HEK293 (cell line): ENCODE results near the gene RTKN.

Experiments used
- CTCF ChIA-PET: fragments of 350-600 bp; formaldehyde crosslinking; extraction: SDS; loops from one replicate; lab custom pipeline; 2021; ENCODE audit warnings: antibody characterized with exemption; lab: Yijun Ruan, JAX
- POLR2A ChIA-PET: fragments of 300-600 bp; formaldehyde crosslinking; extraction: SDS; loops from one replicate; lab custom pipeline; 2020; ENCODE audit warnings: antibody characterized with exemption, inconsistent platforms; lab: Yijun Ruan, JAX
- H3K27ac ChIP-seq: fragments of 200-500 bp; sonication (Bioruptor generic); 2 replicates; pipeline ENCODE4 v1.5.1; 2014; ENCODE audit warnings: low read depth, low read length, control low read depth, inconsistent platforms; ENCODE audit errors: extremely low read depth
- H3K36me3 ChIP-seq, 2 experiments: fragments of 200-500 bp in 1 of 2; sonication (Bioruptor generic) in 1 of 2; 1 replicate in 1 of 2; 2 replicates in 1 of 2; pipeline ENCODE4 v1.5.1; 2014 to 2017; ENCODE audit warnings: inconsistent platforms in 2 of 2, low read length in 2 of 2; ENCODE audit not compliant: control insufficient read depth in 2 of 2, insufficient read depth in 1 of 2
- H3K4me1 ChIP-seq: fragments of 200-500 bp; sonication (Bioruptor generic); 2 replicates; pipeline ENCODE4 v1.5.1; 2014; ENCODE audit warnings: mild to moderate bottlenecking, low read length, inconsistent platforms; ENCODE audit not compliant: control insufficient read depth, insufficient read depth
- H3K4me3 ChIP-seq: 2 replicates; pipeline ENCODE4 v1.5.1; 2011; ENCODE audit warnings: low read depth, mild to moderate bottlenecking, control low read depth, low read length, moderate library complexity
- H3K9me3 ChIP-seq: fragments of 200-500 bp; sonication (Bioruptor generic); 2 replicates; pipeline ENCODE4 v1.5.1; 2014; ENCODE audit warnings: low read depth, low read length, inconsistent platforms; ENCODE audit not compliant: control insufficient read depth, insufficient read depth
- GLI2 ChIP-seq: fragments of 450-650 bp; formaldehyde crosslinking; IDR thresholded peaks from 2 replicates; pipeline ENCODE4; 2017; ENCODE audit warnings: missing biosample characterization, missing genetic modification characterization, low read depth, borderline replicate concordance
- GLIS1 ChIP-seq: fragments of 450-650 bp; formaldehyde crosslinking; IDR thresholded peaks from 2 replicates; pipeline ENCODE4 v1.5.1; 2016; ENCODE audit warnings: missing biosample characterization, missing genetic modification characterization
- HOXC10 ChIP-seq: sonication (generic); formaldehyde crosslinking; IDR thresholded peaks from 2 replicates; pipeline ENCODE4 v1.8.1; 2023; ENCODE audit warnings: mild to moderate bottlenecking, missing genetic modification reagents
- KLF7 ChIP-seq: fragments of 450-650 bp; formaldehyde crosslinking; IDR thresholded peaks from 2 replicates; pipeline ENCODE4 v1.5.1; 2016; ENCODE audit warnings: missing biosample characterization, missing genetic modification characterization, borderline replicate concordance
- SP3 ChIP-seq: fragments of 450-650 bp; formaldehyde crosslinking; IDR thresholded peaks from 2 replicates; pipeline ENCODE4 v1.5.1; 2016; ENCODE audit warnings: missing biosample characterization, missing genetic modification characterization
- YY1 ChIP-seq: fragments of 450-650 bp; formaldehyde crosslinking; IDR thresholded peaks from 2 replicates; pipeline ENCODE4 v1.5.1; 2018; ENCODE audit warnings: missing biosample characterization, missing genetic modification characterization
- ZBTB11 ChIP-seq: fragments of 450-650 bp; formaldehyde crosslinking; conservative IDR thresholded peaks from 2 replicates; pipeline ENCODE4 v1.5.1; 2016; ENCODE audit warnings: low read depth, missing biosample characterization, missing genetic modification characterization
- ZNF214 ChIP-seq: fragments of 450-650 bp; formaldehyde crosslinking; IDR thresholded peaks from 2 replicates; pipeline ENCODE4 v1.5.1; 2017; ENCODE audit warnings: missing biosample characterization, mild to moderate bottlenecking, missing genetic modification characterization, borderline replicate concordance
- ZNF23 ChIP-seq: fragments of 450-650 bp; formaldehyde crosslinking; IDR thresholded peaks from 2 replicates; pipeline ENCODE4 v1.5.1; 2016; ENCODE audit warnings: missing biosample characterization, missing genetic modification characterization, borderline replicate concordance
- ZNF324 ChIP-seq: fragments of 450-650 bp; formaldehyde crosslinking; IDR thresholded peaks from 2 replicates; pipeline ENCODE4 v1.5.1; 2016; ENCODE audit warnings: missing biosample characterization, missing genetic modification characterization
- ZNF423 ChIP-seq: fragments of 450-650 bp; formaldehyde crosslinking; IDR thresholded peaks from 2 replicates; pipeline ENCODE4 v1.5.1; 2016; ENCODE audit warnings: missing biosample characterization, missing genetic modification characterization
- ZNF501 ChIP-seq: fragments of 450-650 bp; formaldehyde crosslinking; IDR thresholded peaks from 2 replicates; pipeline ENCODE4 v1.5.1; 2016; ENCODE audit warnings: missing biosample characterization, missing genetic modification characterization
- ZNF548 ChIP-seq: fragments of 450-650 bp; formaldehyde crosslinking; IDR thresholded peaks from 2 replicates; pipeline ENCODE4 v1.5.1; 2016; ENCODE audit warnings: missing biosample characterization, missing genetic modification characterization
- ZNF571 ChIP-seq: fragments of 450-650 bp; formaldehyde crosslinking; IDR thresholded peaks from 2 replicates; pipeline ENCODE4 v1.5.0; 2017; ENCODE audit warnings: missing biosample characterization, missing genetic modification characterization
- ZNF621 ChIP-seq: fragments of 450-650 bp; formaldehyde crosslinking; IDR thresholded peaks from 2 replicates; pipeline ENCODE4 v1.5.1; 2017; ENCODE audit warnings: missing biosample characterization, missing genetic modification characterization
- ZNF776 ChIP-seq: fragments of 450-650 bp; formaldehyde crosslinking; IDR thresholded peaks from 2 replicates; pipeline ENCODE4 v1.5.0; 2017; ENCODE audit warnings: missing biosample characterization, missing genetic modification characterization, borderline replicate concordance
- ZNF837 ChIP-seq: fragments of 450-650 bp; formaldehyde crosslinking; IDR thresholded peaks from 2 replicates; pipeline ENCODE4 v1.5.1; 2016; ENCODE audit warnings: missing biosample characterization, missing genetic modification characterization
- ZSCAN30 ChIP-seq: fragments of 450-650 bp; IDR thresholded peaks from 2 replicates; pipeline ENCODE4 v1.5.1; 2018; ENCODE audit warnings: missing biosample characterization, mild to moderate bottlenecking, missing genetic modification characterization, moderate library complexity
- TF ChIP-seq, protein P1 (sequence below): fragments of 450-650 bp; formaldehyde crosslinking; IDR thresholded peaks from 2 replicates; pipeline ENCODE4 v1.5.1; 2016; ENCODE audit warnings: missing biosample characterization, missing genetic modification characterization, low read depth

The RTKN gene

DNA sequence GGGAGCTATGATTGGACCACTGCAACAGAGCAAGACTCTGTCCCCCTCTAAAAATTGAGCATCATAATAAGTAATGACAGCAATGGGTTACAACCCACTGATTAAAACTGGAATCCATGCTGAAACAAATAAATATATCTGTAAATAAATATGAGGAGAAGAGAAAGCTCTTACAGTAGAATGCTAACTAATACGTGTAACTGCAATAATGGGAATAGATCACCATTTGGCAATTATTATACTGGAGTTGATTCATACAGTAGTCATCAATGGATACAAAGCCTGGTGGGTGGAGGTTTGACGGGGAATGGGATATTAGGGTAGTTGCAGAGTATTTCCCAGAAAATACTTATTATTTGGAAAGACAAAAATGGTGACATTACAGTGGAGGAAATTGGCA is 7.0 kb upstream of the RTKN start:
- Histone ChIP-seq H3K27ac (no peak overlapping the region), H3K36me3 (no peaks in the 10 kb centered on the region), H3K9me3 (no peaks in the 10 kb centered on the region), H3K4me1 (peaks cover 7% of the 10 kb centered on the region), H3K4me3 (no peak overlapping the region)
- ChIA-PET POLR2A (no interaction called here), CTCF (interaction anchor here (0.8 kb wide), 1 partner anchor 57 kb away, joined by 3 read pairs; no protein-coding TSS in a partner anchor)
- TF ChIP-seq YY1 (no peak), ZNF548 (tag by site-specific recombination) (no peak), ZNF324 (no peak), ZNF837 (tag by site-specific recombination) (no peak), HOXC10 (CRISPR knock-in tag) (no peak), ZNF501 (tag by site-specific recombination) (no peak), ZNF571 (tag by site-specific recombination) (no peak), GLI2 (tag by site-specific recombination) (no peak), ZNF214 (tag by site-specific recombination) (no peak), KLF7 (no peak), ZNF621 (tag by site-specific recombination) (no peak), ZNF23 (tag by site-specific recombination) (no peak), ZNF423 (tag by site-specific recombination) (no peak), ZNF776 (tag by site-specific recombination) (no peak), ZBTB11 (tag by site-specific recombination) (no peak)

DNA sequence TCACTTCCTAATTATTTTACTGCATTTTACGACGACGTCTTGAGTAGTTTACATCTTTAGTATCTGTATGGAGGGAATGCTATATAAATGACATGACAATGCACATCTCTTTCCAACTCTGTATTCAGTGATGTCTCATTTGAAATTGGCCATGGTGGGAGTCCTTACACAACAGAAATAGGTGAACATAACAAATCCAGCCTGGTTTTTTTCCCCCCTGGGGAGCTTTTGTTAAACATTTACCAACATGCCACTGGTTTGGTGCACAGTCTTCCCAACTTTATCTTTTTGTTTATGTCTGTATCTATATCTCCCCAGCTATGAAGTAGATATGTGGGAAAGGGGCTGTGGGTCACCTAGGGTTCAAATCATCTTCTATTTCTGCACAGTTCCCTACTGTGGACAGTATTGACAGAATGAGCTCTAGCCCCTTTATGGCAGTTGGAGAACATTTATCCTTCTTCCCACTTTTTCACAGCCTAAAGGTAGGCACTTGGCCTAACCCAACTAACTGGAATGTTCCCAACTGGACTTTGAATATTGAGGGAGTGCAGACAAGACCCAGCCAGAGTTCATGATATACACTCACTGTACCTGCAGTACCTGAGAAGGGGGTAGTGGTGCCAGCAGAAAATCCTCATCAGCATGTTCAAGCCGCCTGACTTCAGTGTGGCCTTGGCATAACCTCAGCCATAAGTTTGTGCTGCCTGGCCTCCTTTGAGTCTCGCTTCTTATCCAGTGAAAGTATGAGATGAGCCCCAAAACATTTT is 5.7 kb upstream of the RTKN start:
- no peak overlapping the region for H3K27ac ChIP-seq
- H3K4me3 ChIP-seq = no peak overlapping the region
- TF ChIP-seq SP3 (tag by site-specific recombination) (no peak), ZSCAN30 (tag by site-specific recombination) (no peak), GLIS1 (tag by site-specific recombination) (no peak)
- TF ChIP-seq, protein P1, sequence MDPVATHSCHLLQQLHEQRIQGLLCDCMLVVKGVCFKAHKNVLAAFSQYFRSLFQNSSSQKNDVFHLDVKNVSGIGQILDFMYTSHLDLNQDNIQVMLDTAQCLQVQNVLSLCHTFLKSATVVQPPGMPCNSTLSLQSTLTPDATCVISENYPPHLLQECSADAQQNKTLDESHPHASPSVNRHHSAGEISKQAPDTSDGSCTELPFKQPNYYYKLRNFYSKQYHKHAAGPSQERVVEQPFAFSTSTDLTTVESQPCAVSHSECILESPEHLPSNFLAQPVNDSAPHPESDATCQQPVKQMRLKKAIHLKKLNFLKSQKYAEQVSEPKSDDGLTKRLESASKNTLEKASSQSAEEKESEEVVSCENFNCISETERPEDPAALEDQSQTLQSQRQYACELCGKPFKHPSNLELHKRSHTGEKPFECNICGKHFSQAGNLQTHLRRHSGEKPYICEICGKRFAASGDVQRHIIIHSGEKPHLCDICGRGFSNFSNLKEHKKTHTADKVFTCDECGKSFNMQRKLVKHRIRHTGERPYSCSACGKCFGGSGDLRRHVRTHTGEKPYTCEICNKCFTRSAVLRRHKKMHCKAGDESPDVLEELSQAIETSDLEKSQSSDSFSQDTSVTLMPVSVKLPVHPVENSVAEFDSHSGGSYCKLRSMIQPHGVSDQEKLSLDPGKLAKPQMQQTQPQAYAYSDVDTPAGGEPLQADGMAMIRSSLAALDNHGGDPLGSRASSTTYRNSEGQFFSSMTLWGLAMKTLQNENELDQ (tag by site-specific recombination) = no peak
- no peaks in the 10 kb centered on the region for H3K36me3 ChIP-seq
- H3K4me1 ChIP-seq = peaks cover 7% of the 10 kb centered on the region
- POLR2A ChIA-PET = no interaction called here
- CTCF ChIA-PET = interaction anchor here (0.7 kb wide), 1 partner anchor 620 kb away, joined by 3 read pairs; no protein-coding TSS in a partner anchor
- H3K9me3 ChIP-seq = no peaks in the 10 kb centered on the region
